HEK293T (cell line): ENCODE measurements around the gene MRAS.

Experiments
- CTCF ChIA-PET: fragments of 350-600 bp; formaldehyde crosslinking; extraction: SDS; loops from one replicate; lab custom pipeline; 2021; ENCODE audit warnings: antibody characterized with exemption, inconsistent platforms; lab: Yijun Ruan, JAX
- POLR2A ChIA-PET: fragments of 350-600 bp; formaldehyde crosslinking; extraction: SDS; loops from one replicate; lab custom pipeline; 2020; ENCODE audit warnings: antibody characterized with exemption, inconsistent platforms; lab: Yijun Ruan, JAX
- DNase-seq: peaks from one replicate; pipeline ENCODE4 v3.0.0; 2012; ENCODE audit warnings: mixed read lengths; ENCODE audit errors: extremely low spot score
- ARNT ChIP-seq: fragments of 450-650 bp; IDR thresholded peaks from 2 replicates; pipeline ENCODE4 v1.6.1; 2017; ENCODE audit warnings: mild to moderate bottlenecking
- BHLHE40 ChIP-seq: fragments of 450-650 bp; IDR thresholded peaks from 2 replicates; pipeline ENCODE4 v1.6.1; 2016; ENCODE audit warnings: mild to moderate bottlenecking, moderate library complexity, borderline replicate concordance
- CTBP1 ChIP-seq: fragments of 450-650 bp; IDR thresholded peaks from 2 replicates; pipeline ENCODE4 v1.6.1; 2016; ENCODE audit warnings: borderline replicate concordance
- ELF4 ChIP-seq: fragments of 450-650 bp; IDR thresholded peaks from 2 replicates; pipeline ENCODE4 v1.6.1; 2017; ENCODE audit warnings: antibody characterized with exemption
- FOXA1 ChIP-seq: fragments of 450-650 bp; IDR thresholded peaks from 2 replicates; pipeline ENCODE4 v1.6.1; 2016; ENCODE audit warnings: mild to moderate bottlenecking
- FOXK2 ChIP-seq: fragments of 450-650 bp; IDR thresholded peaks from 2 replicates; pipeline ENCODE4 v1.6.1; 2016; ENCODE audit warnings: mild to moderate bottlenecking
- FOXM1 ChIP-seq: fragments of 450-650 bp; IDR thresholded peaks from 2 replicates; pipeline ENCODE4 v1.6.1; 2017; ENCODE audit warnings: mild to moderate bottlenecking, borderline replicate concordance
- HDGF ChIP-seq: fragments of 450-650 bp; IDR thresholded peaks from 2 replicates; pipeline ENCODE4 v1.6.1; 2017; ENCODE audit warnings: antibody characterized with exemption, borderline replicate concordance
- L3MBTL2 ChIP-seq: fragments of 450-650 bp; conservative IDR thresholded peaks from 2 replicates; pipeline ENCODE4 v1.6.1; 2016; ENCODE audit warnings: mild to moderate bottlenecking
- LEF1 ChIP-seq: fragments of 450-650 bp; IDR thresholded peaks from 2 replicates; pipeline ENCODE4 v1.6.1; 2017; ENCODE audit warnings: mild to moderate bottlenecking, borderline replicate concordance
- NFRKB ChIP-seq: fragments of 450-650 bp; IDR thresholded peaks from 2 replicates; pipeline ENCODE4 v1.6.1; 2016; ENCODE audit warnings: mild to moderate bottlenecking, moderate library complexity
- SP1 ChIP-seq: fragments of 450-650 bp; IDR thresholded peaks from 2 replicates; pipeline ENCODE4 v1.6.1; 2017
- SUZ12 ChIP-seq: fragments of 450-650 bp; IDR thresholded peaks from 2 replicates; pipeline ENCODE4 v1.6.1; 2016; ENCODE audit warnings: mild to moderate bottlenecking
- TARDBP ChIP-seq: fragments of 450-650 bp; IDR thresholded peaks from 2 replicates; pipeline ENCODE4 v1.6.1; 2016
- ZNF384 ChIP-seq: fragments of 450-650 bp; IDR thresholded peaks from 2 replicates; pipeline ENCODE4 v1.6.1; 2016
- TF ChIP-seq, protein P1 (sequence below): fragments of 450-650 bp; IDR thresholded peaks from 2 replicates; pipeline ENCODE4 v1.6.1; 2016

Gene MRAS

DNA sequence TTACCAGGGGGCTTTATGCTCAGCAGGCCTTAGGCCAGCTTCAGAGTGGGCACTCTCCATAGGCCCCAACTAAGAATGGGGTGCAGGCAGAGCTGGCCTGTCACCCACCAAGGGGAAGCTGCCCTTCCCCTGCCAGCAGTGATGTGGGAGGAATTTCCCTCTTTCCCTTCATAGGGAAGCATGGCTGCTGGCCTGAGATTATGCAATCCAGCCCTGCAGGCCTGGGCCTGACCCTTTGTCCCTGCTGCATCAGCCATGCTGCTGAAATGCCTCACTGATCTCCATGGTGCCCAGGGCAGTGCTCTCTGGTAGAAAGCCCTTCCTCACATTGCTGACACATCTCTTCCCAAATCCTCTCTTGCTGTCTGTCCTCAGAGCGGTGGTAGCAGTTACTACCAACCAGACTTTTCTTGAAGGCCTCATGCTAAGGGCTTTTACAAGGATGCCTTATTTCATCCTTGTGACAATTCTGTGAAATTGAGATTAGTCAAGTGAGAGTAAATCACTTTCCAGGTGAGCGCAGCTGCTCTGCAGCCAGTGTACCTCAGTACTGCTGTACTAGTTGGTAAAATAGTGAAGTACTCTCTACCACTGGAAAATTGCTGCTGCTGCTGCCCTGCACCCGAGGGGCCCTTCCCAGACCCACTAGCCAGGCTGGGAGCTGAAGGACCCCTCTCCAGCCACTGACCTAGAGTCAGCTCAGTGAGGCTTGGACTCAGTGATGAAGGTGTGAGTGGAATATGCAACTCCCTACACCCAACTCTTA lies 33.8 kb downstream of the MRAS start:
- ChIA-PET CTCF (no interaction called here), POLR2A (interaction anchor here (0.5 kb wide), 1 partner anchor 10 kb away, joined by 3 read pairs; no protein-coding TSS in a partner anchor)
- no peak for TF ChIP-seq NFRKB
- TF ChIP-seq TARDBP, result no peak
- TF ChIP-seq FOXK2, result no peak
- no peak for TF ChIP-seq ZNF384
- no peak for TF ChIP-seq SUZ12
- TF ChIP-seq, protein P1, sequence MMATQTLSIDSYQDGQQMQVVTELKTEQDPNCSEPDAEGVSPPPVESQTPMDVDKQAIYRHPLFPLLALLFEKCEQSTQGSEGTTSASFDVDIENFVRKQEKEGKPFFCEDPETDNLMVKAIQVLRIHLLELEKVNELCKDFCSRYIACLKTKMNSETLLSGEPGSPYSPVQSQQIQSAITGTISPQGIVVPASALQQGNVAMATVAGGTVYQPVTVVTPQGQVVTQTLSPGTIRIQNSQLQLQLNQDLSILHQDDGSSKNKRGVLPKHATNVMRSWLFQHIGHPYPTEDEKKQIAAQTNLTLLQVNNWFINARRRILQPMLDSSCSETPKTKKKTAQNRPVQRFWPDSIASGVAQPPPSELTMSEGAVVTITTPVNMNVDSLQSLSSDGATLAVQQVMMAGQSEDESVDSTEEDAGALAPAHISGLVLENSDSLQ, result no peak
- no peak for TF ChIP-seq SP1
- TF ChIP-seq L3MBTL2, result no peak
- TF ChIP-seq FOXM1, result no peak
- DNase-seq, result no peak

DNA sequence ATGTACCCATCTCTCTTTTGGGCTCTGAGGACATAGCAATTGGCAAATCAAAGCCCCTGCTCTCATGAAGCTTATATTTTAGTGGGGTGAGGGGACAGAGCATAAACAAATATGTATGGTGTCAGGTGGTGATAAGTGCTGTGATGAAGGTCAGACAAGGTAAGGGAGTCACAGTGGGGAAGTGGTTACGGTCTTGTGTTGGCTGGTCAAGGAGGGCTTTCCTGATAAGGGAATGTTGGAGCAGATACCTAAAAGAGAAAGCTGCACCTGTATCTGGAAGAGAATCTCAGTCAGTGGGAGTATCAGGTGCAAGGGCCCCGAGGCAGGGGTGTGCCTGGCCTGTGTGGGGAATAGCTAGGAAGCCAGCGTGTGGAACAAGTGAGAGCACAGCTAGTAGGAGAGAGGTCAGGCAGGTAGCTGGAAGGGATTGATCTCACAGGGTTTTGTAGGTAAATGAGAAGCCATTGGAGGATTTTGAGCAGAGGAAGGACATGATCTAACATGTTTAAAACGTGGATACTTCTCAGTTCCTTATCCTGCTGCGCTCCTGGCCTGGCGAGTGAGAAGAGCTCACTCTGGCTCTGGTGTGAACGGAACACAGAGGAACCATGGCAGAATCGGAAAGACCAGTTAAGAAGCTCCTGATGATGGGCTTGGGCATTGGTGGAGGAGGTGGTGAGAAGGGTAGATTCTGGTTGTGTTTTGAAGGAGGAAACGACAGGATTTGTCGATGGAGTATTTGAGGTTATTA lies 35.5 kb downstream of the MRAS start:
- POLR2A ChIA-PET, result interaction anchor here (1.0 kb wide), 1 partner anchor 11 kb away, joined by 3 read pairs; no protein-coding TSS in a partner anchor
- CTCF ChIA-PET, result interaction anchor here (0.5 kb wide), 1 partner anchor 552 kb away, joined by 3 read pairs; no protein-coding TSS in a partner anchor
- no peak for TF ChIP-seq SUZ12
- no peak for TF ChIP-seq L3MBTL2
- TF ChIP-seq SP1, result no peak
- no peak for TF ChIP-seq FOXA1
- no peak for TF ChIP-seq BHLHE40
- TF ChIP-seq ELF4, result no peak
- TF ChIP-seq LEF1, result no peak
- no peak for TF ChIP-seq ARNT
- TF ChIP-seq NFRKB, result no peak
- TF ChIP-seq FOXM1, result no peak
- TF ChIP-seq HDGF, result no peak
- TF ChIP-seq CTBP1, result no peak
- TF ChIP-seq ZNF384, result no peak
- no peak for TF ChIP-seq TARDBP
- DNase-seq, result no peak

DNA sequence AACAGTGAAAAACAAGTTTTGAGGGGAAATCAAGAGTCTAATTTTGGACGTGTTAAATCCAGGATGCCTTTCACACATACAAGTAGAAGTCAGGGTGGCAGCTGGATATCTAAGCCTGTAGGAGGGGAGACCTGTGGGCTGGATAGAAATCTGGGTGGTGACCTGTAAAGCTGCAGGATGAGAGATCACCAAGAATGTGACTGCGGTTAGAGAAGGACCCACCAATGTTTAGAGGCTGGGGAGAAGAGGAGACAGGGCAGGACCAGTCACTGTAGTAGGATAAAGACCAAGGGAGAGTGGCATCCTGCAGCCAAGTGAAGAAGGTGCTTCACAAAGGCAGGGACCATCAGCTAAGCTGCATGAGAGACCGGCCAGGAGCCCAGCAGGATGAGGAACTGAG lies 36.2 kb downstream of the MRAS start:
- no peak for DNase-seq
- TF ChIP-seq FOXK2 (no peak), LEF1 (no peak), SUZ12 (no peak)
- ChIA-PET CTCF (no interaction called here), POLR2A (interaction anchor here (1.0 kb wide), 1 partner anchor 10 kb away, joined by 3 read pairs; no protein-coding TSS in a partner anchor)

DNA sequence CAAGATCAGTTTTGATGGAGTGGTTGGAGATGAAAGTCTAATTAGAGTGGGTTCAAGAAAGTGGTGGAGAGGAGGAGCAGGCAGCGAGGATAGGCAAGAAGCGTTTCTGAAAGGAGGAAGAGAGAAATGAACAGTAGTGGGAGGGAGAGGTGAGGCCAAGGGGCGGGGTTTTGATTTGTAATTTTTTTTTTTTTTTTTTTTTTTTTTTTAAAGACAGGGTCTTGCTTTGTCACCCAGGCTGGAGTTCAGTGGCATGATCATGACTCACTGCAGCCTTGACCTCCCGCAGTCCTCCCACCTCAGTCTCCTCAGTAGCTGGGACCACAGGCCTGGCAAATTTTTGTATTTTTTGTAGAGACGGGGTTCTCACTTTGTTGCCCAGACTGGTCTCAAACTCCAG lies 36.6 kb downstream of the MRAS start:
- ChIA-PET POLR2A (no interaction called here), CTCF (no interaction called here)
- DNase-seq, result no peak
- no peak for TF ChIP-seq LEF1
- TF ChIP-seq ELF4, result no peak
- no peak for TF ChIP-seq CTBP1
- no peak for TF ChIP-seq SUZ12

DNA sequence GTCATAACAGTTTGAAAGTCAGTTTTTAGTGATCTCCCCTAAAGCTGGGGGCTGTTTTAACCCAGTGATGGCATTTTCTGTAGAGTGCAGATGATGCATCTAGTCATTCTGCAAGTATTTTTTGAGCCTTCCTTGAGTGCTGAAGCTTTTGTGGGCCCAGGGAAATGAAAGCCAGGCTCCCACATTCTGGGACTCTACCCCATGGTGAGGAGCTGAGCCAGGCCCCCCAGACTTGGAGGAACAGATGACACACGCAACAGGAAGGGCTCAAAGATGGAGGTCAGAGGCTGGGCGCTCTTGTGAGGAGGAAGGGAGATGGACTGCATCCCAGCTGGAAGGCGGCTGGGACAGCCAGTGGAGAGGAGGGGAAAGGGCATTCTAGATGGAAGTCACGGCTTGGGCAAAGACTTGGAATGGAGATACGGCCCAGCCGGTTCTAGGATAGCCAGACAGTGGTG lies 40.8 kb downstream of the MRAS start:
- CTCF ChIA-PET, result interaction anchor here (1.2 kb wide), 1 partner anchor 29 kb away, joined by 5 read pairs; no protein-coding TSS in a partner anchor
- no peak for DNase-seq
- TF ChIP-seq ELF4 (no peak), FOXM1 (no peak), NFRKB (no peak), BHLHE40 (no peak), ARNT (no peak), FOXK2 (no peak), TARDBP (no peak), L3MBTL2 (no peak), CTBP1 (no peak), ZNF384 (no peak), SUZ12 (no peak), HDGF (no peak), LEF1 (no peak), SP1 (no peak), FOXA1 (no peak)
- TF ChIP-seq, protein P1, result no peak
- POLR2A ChIA-PET, result no interaction called here

DNA sequence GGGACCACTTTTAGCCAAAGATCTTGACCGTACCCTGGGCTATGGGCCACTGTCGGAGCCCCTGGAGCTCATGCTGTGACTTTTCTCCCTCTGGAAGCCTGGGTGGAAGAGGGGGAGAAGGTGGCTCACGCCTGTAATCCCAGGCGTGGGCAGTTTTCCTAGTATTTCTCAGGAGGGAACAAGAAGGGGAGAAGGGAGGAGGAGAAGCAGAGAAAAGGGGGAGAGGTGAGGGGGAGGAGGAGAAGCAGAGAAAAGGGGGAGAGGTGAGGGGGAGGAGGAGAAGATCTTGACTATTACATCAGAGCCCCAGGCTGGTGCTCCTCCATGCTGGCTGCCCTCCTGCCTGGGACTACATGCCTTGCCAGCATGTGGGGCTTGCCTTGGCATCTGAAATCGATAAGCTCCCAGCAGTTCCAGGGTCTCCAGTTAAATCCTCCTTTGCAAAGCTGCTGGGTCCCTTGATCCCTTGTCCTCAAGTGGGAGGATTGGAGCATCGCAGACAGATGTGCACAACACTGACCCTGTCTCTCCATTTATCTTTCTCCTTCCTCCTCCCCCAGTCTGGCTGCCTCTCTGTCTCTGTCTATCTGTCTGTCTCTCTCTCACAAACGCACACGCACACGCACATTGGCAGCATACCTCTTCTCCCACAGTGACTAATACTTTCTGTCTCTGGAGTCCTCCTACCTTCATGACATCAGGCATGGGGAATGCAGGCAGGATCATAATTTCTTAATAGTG lies 41.6 kb downstream of the MRAS start:
- no peak for DNase-seq
- TF ChIP-seq FOXA1, result no peak
- no peak for TF ChIP-seq CTBP1
- no peak for TF ChIP-seq TARDBP
- TF ChIP-seq, protein P1, result no peak
- no peak for TF ChIP-seq FOXM1
- no peak for TF ChIP-seq ARNT
- no peak for TF ChIP-seq HDGF
- TF ChIP-seq SUZ12, result no peak
- POLR2A ChIA-PET, result no interaction called here
- CTCF ChIA-PET, result interaction anchor here (0.9 to 1.2 kb wide), 2 partner anchors 10 to 28 kb away, joined by 4 to 5 read pairs; no protein-coding TSS in a partner anchor
